SIG-M5 treated with dmso at 0.1 percent for 504 hours (cell line): ENCODE data around the gene SF3A2.
A peak's percentile ranks its signal among the peaks of the same experiment; 100 is the strongest.

Experiments used
- DNase-seq: peaks from one replicate; lab custom pipeline; 2025; ENCODE audit not compliant: unreplicated experiment; lab: John Stamatoyannopoulos, UW

Gene SF3A2

GRCh38 chr19:2288818-2289713, 52.4 kb downstream of the SF3A2 start:
- DNase-seq, result no peak

- peak; percentile 95 for DNase-seq
Observed at GRCh38 chr19:2289714-2290435, 53.3 kb downstream of the SF3A2 start.

GRCh38 chr19:2290441-2291184, 54.0 kb downstream of the SF3A2 start:
- DNase-seq, result no peak

GRCh38 chr19:2291185-2291751, 54.6 kb downstream of the SF3A2 start:
- no peak for DNase-seq

- DNase-seq, result no peak
Observed at GRCh38 chr19:2294687-2295335, 58.2 kb downstream of the SF3A2 start.

GRCh38 chr19:2296141-2296540, 59.5 kb downstream of the SF3A2 start:
- no peak for DNase-seq
